Fibroblast of pulmonary artery (primary cell): ENCODE results near the gene SPAST.
"Not testable (repeated sequence)": the region's sequence is repeated elsewhere in the genome, so short reads cannot be mapped to it uniquely, and the experiment has no call there.

Source experiments
- DNase-seq: peaks from one replicate; pipeline ENCODE4 v3.0.0-alpha.2; 2010; ENCODE audit warnings: low read depth
- H3K4me3 ChIP-seq: replicated peaks from 2 replicates; pipeline ENCODE4 v1.5.1; 2011; ENCODE audit warnings: low read depth, mild to moderate bottlenecking, control low read depth, low read length, moderate library complexity
- TF ChIP-seq, protein P1 (sequence below): IDR thresholded peaks from 2 replicates; pipeline ENCODE4 v1.5.1; 2011; ENCODE audit warnings: mild to moderate bottlenecking, control low read depth, low read length, inconsistent platforms; ENCODE audit errors: missing control alignments

SPAST gene

DNA sequence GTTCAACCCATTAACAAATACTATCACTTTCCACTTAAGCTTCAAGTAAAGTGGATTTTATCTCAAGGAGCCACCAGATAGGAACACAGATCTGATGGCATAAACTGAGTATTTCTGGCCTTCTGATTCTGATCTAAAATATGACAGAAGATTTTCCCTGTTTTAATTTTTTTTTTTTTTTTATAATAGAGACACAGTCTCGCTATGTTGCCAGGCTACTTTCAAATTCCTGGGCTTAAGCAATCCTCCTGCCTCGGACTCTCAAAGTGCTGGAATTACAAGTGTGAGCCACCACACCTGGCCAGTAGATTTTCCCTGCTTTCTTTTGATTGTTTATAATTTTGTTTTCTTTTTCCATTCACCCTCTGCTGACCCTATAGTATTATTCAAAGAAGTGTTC, 65.7 kb downstream of the SPAST start:
- no peak for DNase-seq
- TF ChIP-seq, protein P1, sequence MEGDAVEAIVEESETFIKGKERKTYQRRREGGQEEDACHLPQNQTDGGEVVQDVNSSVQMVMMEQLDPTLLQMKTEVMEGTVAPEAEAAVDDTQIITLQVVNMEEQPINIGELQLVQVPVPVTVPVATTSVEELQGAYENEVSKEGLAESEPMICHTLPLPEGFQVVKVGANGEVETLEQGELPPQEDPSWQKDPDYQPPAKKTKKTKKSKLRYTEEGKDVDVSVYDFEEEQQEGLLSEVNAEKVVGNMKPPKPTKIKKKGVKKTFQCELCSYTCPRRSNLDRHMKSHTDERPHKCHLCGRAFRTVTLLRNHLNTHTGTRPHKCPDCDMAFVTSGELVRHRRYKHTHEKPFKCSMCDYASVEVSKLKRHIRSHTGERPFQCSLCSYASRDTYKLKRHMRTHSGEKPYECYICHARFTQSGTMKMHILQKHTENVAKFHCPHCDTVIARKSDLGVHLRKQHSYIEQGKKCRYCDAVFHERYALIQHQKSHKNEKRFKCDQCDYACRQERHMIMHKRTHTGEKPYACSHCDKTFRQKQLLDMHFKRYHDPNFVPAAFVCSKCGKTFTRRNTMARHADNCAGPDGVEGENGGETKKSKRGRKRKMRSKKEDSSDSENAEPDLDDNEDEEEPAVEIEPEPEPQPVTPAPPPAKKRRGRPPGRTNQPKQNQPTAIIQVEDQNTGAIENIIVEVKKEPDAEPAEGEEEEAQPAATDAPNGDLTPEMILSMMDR = no peak

DNA sequence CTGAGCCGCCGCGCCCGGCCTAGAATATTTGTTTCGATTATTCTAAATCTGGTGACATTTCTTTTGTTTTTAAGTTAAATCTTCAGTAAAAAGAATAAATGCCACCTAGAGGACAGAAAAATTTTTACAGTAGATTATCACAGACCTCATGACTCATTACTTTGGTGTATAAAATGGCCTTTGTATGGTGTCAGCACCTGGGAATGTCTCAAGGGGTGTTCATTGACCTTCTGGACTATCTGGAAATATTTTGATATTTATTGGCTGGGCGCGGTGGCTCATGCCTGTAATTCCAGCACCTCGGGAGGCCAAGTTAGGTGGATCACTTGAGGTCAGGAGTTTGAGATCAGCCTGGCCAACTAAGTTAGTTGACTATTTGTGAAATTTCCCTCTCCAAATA, 72.1 kb downstream of the SPAST start:
- TF ChIP-seq, protein P1 = peak; percentile 33
- peak; percentile 73 for DNase-seq
- H3K4me3 ChIP-seq = no peak overlapping the region

More for the DNA sequence above, 65.7 kb downstream of the SPAST start:
- H3K4me3 ChIP-seq = no peak overlapping the region

DNA sequence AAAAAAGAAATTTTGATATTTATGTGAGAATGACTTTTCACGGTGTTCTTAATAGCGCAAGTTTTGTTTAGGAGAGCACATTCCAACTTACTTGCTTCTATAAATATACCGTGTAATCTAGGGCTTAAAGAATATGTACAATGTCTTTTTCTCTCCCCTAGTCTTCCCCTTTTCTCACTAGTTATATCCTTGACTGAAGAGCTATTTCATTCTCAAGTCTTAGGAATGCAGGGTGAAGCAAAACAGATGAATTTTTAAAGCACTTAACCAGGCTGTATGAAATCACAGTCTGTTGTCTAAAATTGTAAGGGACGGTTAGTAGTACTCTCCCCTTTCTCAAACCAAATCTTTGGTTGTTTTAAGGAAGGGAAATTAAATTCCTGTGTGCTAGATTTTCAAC, 72.7 kb downstream of the SPAST start:
- no peak for DNase-seq
- TF ChIP-seq, protein P1 = no peak
- H3K4me3 ChIP-seq = no peak overlapping the region

DNA sequence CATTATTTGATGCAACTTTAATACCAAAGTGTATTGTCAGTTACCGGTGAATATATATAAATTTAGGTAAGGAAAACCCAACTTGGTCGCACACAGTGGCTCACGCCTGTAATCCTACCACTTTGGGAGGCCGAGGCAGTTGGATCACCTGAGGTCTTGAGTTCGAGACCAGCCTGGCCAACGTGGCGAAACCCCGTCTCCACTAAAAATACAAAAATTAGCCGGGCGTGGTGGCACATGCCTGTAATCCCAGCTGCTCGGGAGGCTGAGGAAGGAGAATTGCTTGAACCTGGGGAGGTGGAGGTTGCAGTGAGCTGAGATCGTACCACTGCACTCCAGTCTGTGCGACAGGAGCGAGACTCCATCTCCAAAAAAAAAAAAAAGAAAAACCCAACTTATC, 88.2 kb downstream of the SPAST start:
- not testable (repeated sequence) for DNase-seq, H3K4me3 ChIP-seq

DNA sequence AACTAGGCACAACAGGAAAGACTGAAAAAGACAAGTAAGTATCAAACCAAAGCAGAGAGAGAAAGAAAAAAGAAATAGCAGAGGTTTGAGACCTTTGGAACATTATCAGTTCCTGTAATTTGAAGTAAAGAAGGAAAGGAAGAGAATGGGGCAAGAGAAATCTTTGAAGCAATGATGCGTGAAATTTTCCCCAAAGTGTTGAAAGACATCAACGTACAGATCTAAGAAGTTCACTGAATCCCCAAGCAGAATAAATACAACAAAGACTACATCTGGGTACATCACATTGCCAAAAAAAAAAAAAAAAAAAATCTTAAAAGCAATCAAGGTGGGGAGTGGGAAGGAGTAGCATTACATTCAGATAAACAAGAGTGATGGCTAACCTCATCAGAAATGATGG, 96.3 kb downstream of the SPAST start:
- H3K4me3 ChIP-seq = no peak overlapping the region
- DNase-seq = no peak
- TF ChIP-seq, protein P1 = no peak

DNA sequence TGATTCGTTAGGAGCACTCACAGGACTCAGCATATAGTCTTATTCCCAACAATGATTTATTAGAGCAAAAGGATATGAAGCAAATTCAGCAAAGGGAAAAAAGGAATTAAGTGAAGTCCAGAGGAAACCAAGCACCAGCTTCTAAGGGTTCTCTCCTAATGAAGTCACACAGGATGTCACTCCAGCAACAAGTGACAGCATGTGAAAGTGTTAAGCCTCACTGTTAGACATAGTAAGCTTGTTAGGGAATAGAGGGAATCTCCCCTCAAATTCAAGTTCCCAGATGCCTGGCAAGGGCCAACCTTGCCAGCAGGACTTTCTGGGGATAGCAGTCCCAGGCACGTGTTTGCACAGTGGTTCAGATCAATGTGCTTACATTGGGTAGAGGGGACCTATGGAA, 97.9 kb downstream of the SPAST start:
- no peak overlapping the region for H3K4me3 ChIP-seq
- TF ChIP-seq, protein P1 = no peak
- no peak for DNase-seq

DNA sequence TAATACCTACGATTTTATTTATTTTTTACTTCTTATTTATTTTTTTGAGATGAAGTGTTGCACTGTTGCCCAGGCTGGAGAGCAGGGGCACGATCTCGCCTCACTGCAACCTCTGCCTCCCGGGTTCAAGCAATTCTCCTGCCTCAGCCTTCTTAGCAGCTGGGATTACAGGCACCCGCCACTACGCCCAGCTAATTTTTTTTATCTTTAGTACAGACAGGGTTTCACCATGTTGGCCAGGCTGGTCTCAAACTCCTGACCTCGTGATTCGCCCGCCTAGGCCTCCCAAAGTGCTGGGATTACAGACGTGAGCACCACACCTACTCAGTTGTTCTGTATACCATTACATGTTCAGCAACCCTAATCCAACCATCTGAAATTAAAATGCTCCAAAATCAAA, 100.9 kb downstream of the SPAST start:
- peak overlapping the region; percentile 95 for H3K4me3 ChIP-seq
- not testable (repeated sequence) for DNase-seq

DNA sequence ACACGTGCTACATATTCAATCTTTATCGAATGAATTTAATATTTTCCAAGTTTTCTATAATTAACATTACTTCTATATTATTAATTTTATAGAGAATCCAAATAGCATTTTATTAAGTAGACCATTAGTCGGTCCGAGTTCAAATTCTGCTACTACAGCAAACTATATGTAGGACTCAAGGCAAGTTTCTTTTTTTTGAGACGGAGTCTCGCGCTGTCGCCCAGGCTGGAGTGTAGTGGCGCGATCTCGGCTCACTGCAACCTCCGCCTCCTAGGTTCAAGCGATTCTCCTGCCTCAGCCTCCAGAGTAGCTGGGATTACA, 101.6 kb downstream of the SPAST start:
- DNase-seq = peak; percentile 11
- peak overlapping the region; percentile 95 for H3K4me3 ChIP-seq

DNA sequence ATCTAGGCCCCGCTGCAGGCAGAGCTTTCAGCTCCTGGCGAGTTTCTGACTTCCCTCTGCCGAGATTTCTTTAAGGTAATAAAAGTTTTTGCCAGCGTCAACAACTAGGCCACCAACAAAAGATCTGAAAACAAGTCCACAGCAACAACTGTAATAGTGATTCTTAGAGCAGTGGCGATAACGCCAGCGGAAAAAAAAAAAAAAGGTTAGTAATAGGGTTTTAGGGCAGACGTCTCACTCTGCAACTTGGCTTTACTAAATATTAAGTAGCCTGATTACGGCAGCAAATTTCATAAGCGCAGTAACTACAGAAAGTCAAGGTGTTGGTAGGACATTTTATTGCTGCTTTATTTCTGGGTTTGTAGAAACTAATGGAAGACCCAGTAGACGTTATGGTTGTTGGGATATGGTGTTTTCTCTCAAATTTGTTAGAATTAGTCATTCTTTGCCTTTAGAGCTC, 102.8 kb downstream of the SPAST start:
- TF ChIP-seq, protein P1 = no peak
- peak; percentile 2 for DNase-seq

More for the DNA sequence above, 102.8 kb downstream of the SPAST start:
- peak overlapping the region; percentile 95 for H3K4me3 ChIP-seq
